GM18499 (cell line): ENCODE data around the gene GPR132.
"Not testable (repeated sequence)": the region's sequence is repeated elsewhere in the genome, so short reads cannot be mapped to it uniquely, and the experiment has no call there.

Source experiments
- ATAC-seq: cut with Tn5 transposase; IDR thresholded peaks from one replicate; pipeline ENCODE4 v1.9.1; 2021; ENCODE audit warnings: moderate number of reproducible peaks; ENCODE audit not compliant: insufficient read depth, unreplicated experiment

The GPR132 gene

DNA sequence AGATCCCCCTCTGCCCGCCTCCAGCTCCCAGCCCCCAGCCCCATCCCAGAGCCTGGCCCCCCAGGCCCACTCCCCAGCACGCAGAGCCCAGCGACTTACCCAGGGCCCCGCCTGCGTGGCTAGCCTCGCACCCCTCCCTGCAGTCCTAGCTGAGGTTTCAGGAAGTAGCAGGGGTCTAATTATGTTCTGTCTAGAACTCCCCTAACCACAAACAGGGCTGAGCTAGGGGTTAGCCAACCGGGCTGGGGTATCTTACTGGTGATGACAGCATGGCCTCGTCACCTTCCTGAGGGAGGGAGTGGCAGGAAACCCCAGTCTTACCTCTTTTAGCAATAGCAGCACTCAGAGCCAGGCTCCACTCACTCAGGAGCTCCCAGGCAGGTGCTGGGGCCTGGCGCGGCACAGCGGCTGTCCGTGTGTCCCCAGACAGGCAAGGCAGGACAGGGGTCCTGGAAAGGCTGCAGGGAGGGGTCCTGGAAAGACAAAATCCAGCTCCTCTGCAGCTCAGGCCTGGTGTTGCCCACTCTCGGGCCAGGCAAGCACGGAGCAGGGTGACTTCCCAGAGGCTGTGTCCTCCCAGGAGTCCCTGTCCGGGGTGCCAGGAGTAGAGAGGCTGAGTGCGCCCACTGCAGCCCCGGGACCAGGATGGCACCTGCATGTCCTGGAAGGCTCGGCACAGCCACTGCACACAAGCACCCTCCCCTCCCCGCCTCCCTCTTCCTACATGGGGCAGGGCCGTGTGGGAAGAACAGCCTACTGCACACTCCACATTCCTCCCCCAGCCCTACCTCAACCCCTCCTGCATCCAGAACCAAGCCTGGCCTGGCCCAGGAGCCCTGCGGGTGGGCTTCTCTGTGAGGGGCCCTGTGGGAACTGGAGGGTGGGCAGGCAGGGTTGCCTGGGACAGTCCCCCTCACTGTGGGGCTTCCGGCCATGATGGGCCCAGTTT, at the start of gene GPR132:
Gene GPR132 (minus strand): TSS at position 151 of the 949 bp plus-strand sequence. CDS start 10,010 bp downstream, outside the sequence.
- no peak for ATAC-seq

GRCh38 chr14:105109243-105109642, 44.0 kb upstream of the GPR132 start:
- not testable (repeated sequence) for ATAC-seq

DNA sequence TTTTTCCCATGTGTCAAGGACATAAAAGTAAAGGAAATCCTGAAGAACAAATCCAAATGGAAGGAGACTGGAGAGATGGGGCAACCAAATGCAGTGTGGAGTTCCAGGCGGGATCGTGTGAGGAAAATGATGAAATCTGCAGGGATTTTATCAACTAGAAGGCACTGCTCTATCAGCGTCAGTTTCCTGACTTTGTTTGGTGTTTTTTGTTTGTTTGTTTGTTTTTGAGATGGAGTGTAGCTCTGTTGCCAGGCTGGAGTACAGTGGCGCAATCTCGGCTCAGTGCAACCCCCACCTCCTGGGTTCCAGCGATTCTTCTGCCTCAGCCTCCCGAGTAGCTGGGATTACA, 43.3 kb upstream of the GPR132 start:
- no peak for ATAC-seq

GRCh38 chr14:105107781-105108515, 42.7 kb upstream of the GPR132 start:
- no peak for ATAC-seq

DNA sequence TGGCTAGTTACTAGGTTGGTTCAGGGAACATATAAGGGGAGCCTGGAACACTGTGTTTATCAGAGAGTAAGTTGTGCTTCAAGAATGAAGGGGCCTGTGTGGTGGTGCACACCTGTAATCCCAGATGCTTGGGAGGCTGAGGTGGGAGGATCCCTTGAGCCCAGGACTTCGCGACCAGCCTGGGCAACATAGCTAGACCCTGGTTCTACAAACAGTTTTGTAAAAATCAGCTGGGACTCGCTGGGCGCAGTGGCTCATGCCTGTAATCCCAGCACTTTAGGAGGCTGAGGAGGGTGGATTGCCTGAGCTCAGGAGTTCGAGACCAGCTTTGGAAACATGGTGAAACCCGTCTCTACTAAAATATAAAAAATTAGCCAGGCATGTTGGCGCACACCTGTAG, 42.1 kb upstream of the GPR132 start:
- no peak for ATAC-seq

GRCh38 chr14:105105158-105105557, 39.9 kb upstream of the GPR132 start:
- no peak for ATAC-seq

- ATAC-seq = no peak
Measured at GRCh38 chr14:105102893-105103292, 37.7 kb upstream of the GPR132 start.

GRCh38 chr14:105102361-105102870, 37.2 kb upstream of the GPR132 start:
- no peak for ATAC-seq

- ATAC-seq = no peak
Measured at GRCh38 chr14:105100910-105101309, 35.7 kb upstream of the GPR132 start.

DNA sequence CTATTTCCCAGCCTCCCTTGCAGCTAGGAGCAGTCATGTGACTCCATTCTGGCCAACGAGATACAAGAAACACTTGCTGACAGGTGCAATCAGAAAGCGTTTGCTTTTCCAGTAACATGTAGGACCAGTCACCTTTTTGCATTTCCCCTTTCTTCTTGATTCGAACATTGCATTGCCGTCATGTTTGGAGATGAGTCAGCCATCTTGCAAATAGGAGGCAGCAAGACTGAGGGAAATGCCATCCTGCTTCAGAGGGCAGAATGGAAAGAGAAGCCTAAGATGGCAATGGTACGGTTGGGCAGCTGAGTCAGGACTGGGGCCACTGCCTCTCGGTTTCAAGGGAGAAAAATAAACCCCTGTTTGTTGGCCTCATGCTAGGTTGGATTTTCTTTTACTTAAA, 34.5 kb upstream of the GPR132 start:
- no peak for ATAC-seq

GRCh38 chr14:105098316-105098715, 33.1 kb upstream of the GPR132 start:
- no peak for ATAC-seq

GRCh38 chr14:105097794-105098127, 32.5 kb upstream of the GPR132 start:
- ATAC-seq = no peak

DNA sequence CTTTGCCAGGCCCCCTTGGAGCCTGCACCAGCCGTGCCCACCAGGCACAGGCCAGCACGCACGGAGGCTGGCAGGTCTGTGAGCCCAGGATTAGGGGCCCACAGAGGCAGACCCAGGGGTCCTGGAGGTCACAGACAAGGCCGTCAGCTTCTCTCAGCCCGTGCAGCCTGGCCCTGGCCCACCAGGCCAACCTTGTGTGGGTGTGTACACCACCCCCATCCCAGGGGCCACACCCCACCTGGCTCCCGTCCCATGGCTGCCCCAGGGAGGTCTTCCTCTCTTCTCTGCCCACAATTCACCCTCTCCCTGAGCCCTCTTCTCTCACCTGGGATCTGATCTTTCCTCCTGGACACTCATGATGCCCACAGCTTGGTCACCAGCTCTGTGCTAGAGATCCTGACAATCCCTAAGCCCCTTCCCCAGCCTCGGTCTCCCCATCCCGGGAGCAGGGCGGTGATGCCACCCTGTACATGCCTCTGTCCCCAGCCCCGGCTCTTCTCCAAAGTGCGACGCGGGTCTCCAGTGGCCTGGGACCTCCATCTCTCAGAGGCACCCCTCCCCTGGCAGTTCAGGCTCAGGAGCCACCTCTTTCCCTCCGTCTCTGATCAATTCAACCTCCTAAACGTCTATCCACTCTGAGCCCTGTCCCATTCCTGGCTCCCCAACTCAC, 31.1 kb upstream of the GPR132 start:
- no peak for ATAC-seq

DNA sequence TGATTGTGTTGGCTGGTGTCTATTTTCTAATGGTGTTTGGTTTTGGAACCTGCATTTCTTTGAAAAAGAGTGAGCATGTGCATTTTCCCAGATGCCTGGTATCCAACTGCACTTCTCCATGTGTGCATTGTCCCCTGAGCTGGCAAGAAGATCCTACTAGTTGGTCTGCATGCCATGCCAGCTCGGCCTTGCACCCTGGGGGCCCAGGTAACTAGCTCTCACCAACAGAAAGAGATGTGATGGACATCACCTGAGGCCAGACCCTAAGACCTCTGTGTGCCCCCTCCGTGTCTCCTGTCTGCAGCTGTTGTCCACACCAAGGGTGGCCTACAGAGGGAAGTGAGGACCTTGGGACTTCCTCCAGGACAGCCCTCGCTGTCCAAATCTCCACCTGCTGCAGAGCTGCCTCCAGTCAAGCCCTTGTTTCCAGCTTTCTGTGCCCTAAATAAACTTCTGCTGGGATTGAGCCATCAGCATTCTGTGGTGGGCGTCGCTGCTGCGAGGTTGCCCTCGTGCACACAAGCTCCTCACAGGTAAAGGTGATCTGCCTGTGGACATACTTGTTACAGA, 30.1 kb upstream of the GPR132 start:
- ATAC-seq = no peak

- no peak for ATAC-seq
Measured at GRCh38 chr14:105094193-105094907, 29.1 kb upstream of the GPR132 start.

DNA sequence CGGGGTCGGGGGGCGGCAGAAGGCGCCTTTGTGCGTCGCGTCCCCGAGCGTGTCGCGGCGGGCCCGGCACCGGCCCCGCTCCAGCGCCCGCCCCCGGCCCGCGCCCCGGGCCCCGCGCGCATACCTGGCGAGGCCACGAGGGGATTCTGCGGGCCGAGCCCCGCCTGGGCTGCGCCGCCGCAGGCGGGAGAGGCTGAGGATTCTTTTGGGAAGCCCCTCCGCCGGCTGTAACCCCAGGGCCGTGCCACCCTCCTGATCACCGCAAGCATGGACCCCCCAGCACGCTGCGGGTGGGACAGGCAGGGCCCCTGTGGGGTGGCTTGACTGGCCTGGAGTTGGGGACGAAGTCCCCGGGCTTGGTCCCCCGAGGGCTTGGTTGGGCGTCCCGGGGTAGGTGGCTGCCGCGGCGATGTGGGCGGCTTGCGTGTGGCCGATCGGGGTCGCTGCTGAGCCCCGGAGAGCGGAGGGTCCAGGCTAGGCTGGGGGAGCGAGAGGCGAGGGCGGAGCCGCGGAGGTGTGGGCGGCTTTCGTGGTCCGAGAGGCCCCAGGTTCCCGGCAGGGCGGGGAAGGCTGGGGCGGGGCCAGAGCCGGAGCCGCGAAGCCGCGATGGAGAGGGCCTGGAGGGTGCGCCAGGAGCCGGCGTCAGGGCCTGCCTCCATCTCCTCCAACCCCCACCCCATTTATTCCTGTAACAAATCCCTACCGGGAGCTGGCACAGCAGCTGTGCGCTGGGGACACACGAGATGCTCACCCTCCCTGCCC, 28.4 kb upstream of the GPR132 start:
- ATAC-seq = no peak

- no peak for ATAC-seq
Measured at GRCh38 chr14:105093038-105093430, 27.8 kb upstream of the GPR132 start.

- no peak for ATAC-seq
Measured at GRCh38 chr14:105092171-105093037, 27.2 kb upstream of the GPR132 start.
